ENCODE results near the gene GOLGA2. TPM values are rescaled to one million over a fixed set of nuclear protein-coding genes. Genes with fewer than 3 reads are reported as not detected.

Gene GOLGA2
- total RNA-seq, 2 donors from 2014 or later, result 53.2 to 138 TPM

- Histone ChIP-seq H3K27ac (no peak overlapping the region), H3K4me3 (no peak overlapping the region), H3K4me1 (no peaks in the 10 kb centered on the region), H3K9me3 (no peaks in the 10 kb centered on the region), H3K27me3 (no peaks in the 10 kb centered on the region), H3K36me3 (replicated peaks in 1 of 2; ENCODE audit: insufficient read depth in 1 of 2, low read depth in 2 of 2) (no peaks in the 10 kb centered on the region)
- intact Hi-C loops (cut with DNase I), result no loop called here
- no peak for DNase-seq
- no peak for ATAC-seq
- TF ChIP-seq, protein P1, sequence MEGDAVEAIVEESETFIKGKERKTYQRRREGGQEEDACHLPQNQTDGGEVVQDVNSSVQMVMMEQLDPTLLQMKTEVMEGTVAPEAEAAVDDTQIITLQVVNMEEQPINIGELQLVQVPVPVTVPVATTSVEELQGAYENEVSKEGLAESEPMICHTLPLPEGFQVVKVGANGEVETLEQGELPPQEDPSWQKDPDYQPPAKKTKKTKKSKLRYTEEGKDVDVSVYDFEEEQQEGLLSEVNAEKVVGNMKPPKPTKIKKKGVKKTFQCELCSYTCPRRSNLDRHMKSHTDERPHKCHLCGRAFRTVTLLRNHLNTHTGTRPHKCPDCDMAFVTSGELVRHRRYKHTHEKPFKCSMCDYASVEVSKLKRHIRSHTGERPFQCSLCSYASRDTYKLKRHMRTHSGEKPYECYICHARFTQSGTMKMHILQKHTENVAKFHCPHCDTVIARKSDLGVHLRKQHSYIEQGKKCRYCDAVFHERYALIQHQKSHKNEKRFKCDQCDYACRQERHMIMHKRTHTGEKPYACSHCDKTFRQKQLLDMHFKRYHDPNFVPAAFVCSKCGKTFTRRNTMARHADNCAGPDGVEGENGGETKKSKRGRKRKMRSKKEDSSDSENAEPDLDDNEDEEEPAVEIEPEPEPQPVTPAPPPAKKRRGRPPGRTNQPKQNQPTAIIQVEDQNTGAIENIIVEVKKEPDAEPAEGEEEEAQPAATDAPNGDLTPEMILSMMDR (IDR thresholded peaks at IDR 0.05), result no peak
- TF ChIP-seq POLR2A (IDR thresholded peaks at IDR 0.05), result no peak
- 72 to 79% methylated on average over 9 of the region's 9 CpGs for WGBS, 2 donors
Measured at GRCh38 chr9:128304136-128304970, 28.5 kb upstream of the GOLGA2 start.

GRCh38 chr9:128298535-128299482 is 23.0 kb upstream of the GOLGA2 start:
- Histone ChIP-seq H3K27ac (no peak overlapping the region), H3K36me3 (replicated peaks in 1 of 2; ENCODE audit: insufficient read depth in 1 of 2, low read depth in 2 of 2) (no peaks in the 10 kb centered on the region), H3K4me1 (peaks cover 7% of the 10 kb centered on the region), H3K27me3 (no peaks in the 10 kb centered on the region), H3K9me3 (no peaks in the 10 kb centered on the region), H3K4me3 (no peak overlapping the region)
- WGBS, 2 donors, result 70 to 78% methylated on average over 17 to 20 of the region's 20 CpGs
- intact Hi-C loops (cut with DNase I), result no loop called here
- no peak for ATAC-seq
- DNase-seq, result no peak
- no peak for TF ChIP-seq POLR2A (IDR thresholded peaks at IDR 0.05)
- TF ChIP-seq, protein P1 (IDR thresholded peaks at IDR 0.05), result no peak

DNA sequence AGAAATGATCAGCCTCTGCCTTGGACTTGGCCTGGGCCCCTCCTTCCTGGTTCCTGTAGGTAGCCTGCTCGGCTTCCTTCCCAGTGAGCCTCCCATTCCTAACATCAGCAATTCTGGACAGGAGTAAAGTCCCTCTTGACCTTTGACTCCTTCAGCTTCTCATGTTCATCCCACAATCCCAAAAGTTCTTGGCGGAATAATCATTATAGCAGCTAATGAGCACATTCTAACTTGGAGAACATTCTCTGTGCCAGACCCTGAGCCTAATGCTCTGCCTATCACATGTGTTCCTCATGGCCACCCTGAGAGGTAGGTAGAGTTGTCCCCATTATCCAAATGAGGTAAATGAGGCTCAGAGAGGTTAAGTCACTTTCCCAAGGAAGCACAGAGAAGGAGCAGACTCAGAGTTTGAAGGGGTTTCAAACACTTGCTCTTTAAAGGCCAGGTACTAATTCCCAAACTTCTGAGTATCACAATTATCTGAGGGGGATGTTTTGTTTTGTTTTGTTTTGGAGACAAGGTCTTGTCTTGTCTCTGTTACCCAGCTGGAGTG is 21.5 kb upstream of the GOLGA2 start:
- no peak for ATAC-seq
- Histone ChIP-seq H3K9me3 (no peaks in the 10 kb centered on the region), H3K4me1 (peaks cover 7% of the 10 kb centered on the region), H3K27ac (no peak overlapping the region), H3K27me3 (no peaks in the 10 kb centered on the region), H3K36me3 (replicated peaks in 1 of 2; ENCODE audit: insufficient read depth in 1 of 2, low read depth in 2 of 2) (no peaks in the 10 kb centered on the region), H3K4me3 (no peak overlapping the region)
- DNase-seq, result no peak
- 94 to 100% methylated on average over 2 of the region's 2 CpGs for WGBS, 2 donors
- TF ChIP-seq POLR2A (IDR thresholded peaks at IDR 0.05), result no peak
- TF ChIP-seq, protein P1 (IDR thresholded peaks at IDR 0.05), result no peak
- intact Hi-C loops (cut with DNase I), result no loop called here

DNA sequence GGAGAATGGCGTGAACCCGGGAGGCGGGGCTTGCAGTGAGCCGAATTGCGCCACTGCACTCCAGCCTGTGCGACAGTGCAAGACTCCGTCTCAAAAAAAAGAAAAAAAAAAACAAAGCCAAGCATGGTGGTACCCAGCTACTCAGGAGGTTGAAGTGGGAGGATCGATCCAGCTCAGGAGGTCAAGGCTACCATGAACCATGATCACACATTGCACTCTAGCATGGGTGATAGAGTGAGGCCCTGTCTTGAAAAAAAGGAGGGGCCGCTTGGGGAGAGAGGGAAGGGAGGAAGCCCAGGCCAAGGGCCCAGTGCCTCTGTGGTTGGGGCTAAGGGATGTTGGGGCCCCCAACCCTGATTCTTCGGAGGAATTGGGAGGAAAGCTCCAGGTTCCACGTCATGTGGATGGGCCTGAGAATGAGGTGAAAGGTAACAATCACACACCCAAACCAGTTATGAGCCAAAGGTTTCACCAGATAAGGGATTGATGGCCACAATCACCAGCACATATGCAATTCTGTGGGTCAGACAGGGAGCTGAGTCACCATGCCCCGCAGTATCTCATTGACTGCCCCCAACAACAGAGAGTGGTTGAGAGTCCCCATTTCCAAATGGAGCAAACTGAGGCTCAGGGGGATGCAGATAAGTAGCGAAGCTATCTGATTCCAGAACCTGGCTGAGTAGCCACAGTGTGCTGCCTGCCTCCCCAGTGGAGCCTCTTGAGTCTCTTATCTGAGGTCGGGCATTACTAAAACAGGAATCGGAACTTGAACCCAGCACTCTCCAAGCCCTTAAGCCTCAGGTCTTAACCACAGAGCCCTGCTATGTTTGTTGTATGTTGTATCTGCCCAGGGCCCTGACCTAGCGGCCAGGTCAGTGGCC is 20.8 kb upstream of the GOLGA2 start:
- H3K36me3 ChIP-seq (replicated peaks in 1 of 2; ENCODE audit: insufficient read depth in 1 of 2, low read depth in 2 of 2), result no peaks in the 10 kb centered on the region
- H3K27ac ChIP-seq, result peak overlapping the region in 1 of 4 donors; percentile 84
- H3K9me3 ChIP-seq, result no peaks in the 10 kb centered on the region
- no peak for TF ChIP-seq POLR2A (IDR thresholded peaks at IDR 0.05)
- TF ChIP-seq, protein P1 (IDR thresholded peaks at IDR 0.05), result no peak
- no peaks in the 10 kb centered on the region for H3K27me3 ChIP-seq
- 81 to 86% methylated on average over 14 to 16 of the region's 16 CpGs for WGBS, 2 donors
- no peak overlapping the region for H3K4me3 ChIP-seq
- H3K4me1 ChIP-seq, result peaks cover 7% of the 10 kb centered on the region
- ATAC-seq (no peak), DNase-seq (no peak)
- intact Hi-C loops (cut with DNase I), result no loop called here

Data from body of pancreas (tissue), 4 donors.